Measurements from ENCODE around the gene TOR3A. TPM values are rescaled to one million over a fixed set of nuclear protein-coding genes. Genes with fewer than 3 reads are reported as not detected.
A peak's percentile ranks its signal among the peaks of the same experiment; 100 is the strongest.

TOR3A gene
- total RNA-seq, 8 experiments from 2014 or later: 9.2 to 27.9 (median 13.4) TPM

GRCh38 chr1:179048339-179049124 lies 33.3 kb upstream of the TOR3A start:
- in situ Hi-C loops (cut with MboI; ENCODE audit: low pct_unique_long_range_greater_than_20kb in 2 of 9, low sequenced_read_pairs in 9 of 9, unreplicated experiment in 9 of 9): no loop called here
- 86 to 100% (median 100%) methylated on average over 1 of the region's 1 CpG; no CpG with 5 or more reads in 1 of the 10 experiments for WGBS, 10 experiments
- Histone ChIP-seq H3K4me1 (replicated peaks in 1 of 2) (peaks cover 7 to 12% of the 10 kb centered on the region in 2 donors), H3K27ac (no peak overlapping the region), H3K4me3 (no peak overlapping the region)
- ATAC-seq (replicated peaks in 6 of 8): no peak

GRCh38 chr1:179052776-179053175 lies 29.1 kb upstream of the TOR3A start:
- 86 to 100% (median 97%) methylated on average over 1 to 2 of the region's 2 CpGs; no CpG with 5 or more reads in 1 of the 10 experiments for WGBS, 10 experiments
- no peak overlapping the region for H3K4me3 ChIP-seq
- ATAC-seq (replicated peaks in 6 of 8): no peak
- in situ Hi-C loops (cut with MboI; ENCODE audit: low pct_unique_long_range_greater_than_20kb in 2 of 9, low sequenced_read_pairs in 9 of 9, unreplicated experiment in 9 of 9): no loop called here
- H3K27ac ChIP-seq: no peak overlapping the region
- H3K4me1 ChIP-seq (replicated peaks in 1 of 2): no peaks in the 10 kb centered on the region

GRCh38 chr1:179053486-179053885 lies 28.4 kb upstream of the TOR3A start:
- ATAC-seq (replicated peaks in 6 of 8): no peak
- in situ Hi-C loops (cut with MboI; ENCODE audit: low pct_unique_long_range_greater_than_20kb in 2 of 9, low sequenced_read_pairs in 9 of 9, unreplicated experiment in 9 of 9): no loop called here
- H3K4me3 ChIP-seq: no peak overlapping the region
- no peak overlapping the region for H3K27ac ChIP-seq
- 79 to 100% (median 91%) methylated on average over 1 to 2 of the region's 2 CpGs; no CpG with 5 or more reads in 2 of the 10 experiments for WGBS, 10 experiments
- no peaks in the 10 kb centered on the region for H3K4me1 ChIP-seq (replicated peaks in 1 of 2)

GRCh38 chr1:179055937-179056336 lies 25.9 kb upstream of the TOR3A start:
- ATAC-seq (replicated peaks in 6 of 8): no peak
- in situ Hi-C loops (cut with MboI; ENCODE audit: low pct_unique_long_range_greater_than_20kb in 2 of 9, low sequenced_read_pairs in 9 of 9, unreplicated experiment in 9 of 9): no loop called here
- Histone ChIP-seq H3K4me3 (no peak overlapping the region), H3K4me1 (replicated peaks in 1 of 2) (peaks cover 0 to 5% of the 10 kb centered on the region in 2 donors), H3K27ac (no peak overlapping the region)
- WGBS, 10 experiments: 70 to 100% (median 100%) methylated on average over 2 of the region's 2 CpGs; no CpG with 5 or more reads in 2 of the 10 experiments

- 0 to 83% (median 74%) methylated on average over 1 to 3 of the region's 3 CpGs for WGBS, 10 experiments
- in situ Hi-C loops (cut with MboI; ENCODE audit: low pct_unique_long_range_greater_than_20kb in 2 of 9, low sequenced_read_pairs in 9 of 9, unreplicated experiment in 9 of 9): no loop called here
- no peak overlapping the region for H3K4me3 ChIP-seq
- ATAC-seq (replicated peaks in 6 of 8): peak in 6 of 8 experiments; percentile 32 to 87 (median 72)
- peaks cover 4 to 5% of the 10 kb centered on the region in 2 donors for H3K4me1 ChIP-seq (replicated peaks in 1 of 2)
- peak overlapping the region in 1 of 2 donors; percentile 16 for H3K27ac ChIP-seq
Observed at GRCh38 chr1:179058487-179059483, 23.1 kb upstream of the TOR3A start.

GRCh38 chr1:179061360-179062282 lies 20.2 kb upstream of the TOR3A start:
- 39 to 100% (median 96%) methylated on average over 1 to 8 of the region's 8 CpGs; no CpG with 5 or more reads in 1 of the 10 experiments for WGBS, 10 experiments

GRCh38 chr1:179066471-179066870 lies 15.4 kb upstream of the TOR3A start:
- WGBS, 10 experiments: 87 to 100% (median 94%) methylated on average over 2 to 4 of the region's 4 CpGs; no CpG with 5 or more reads in 1 of the 10 experiments
- Histone ChIP-seq H3K27ac (no peak overlapping the region), H3K4me3 (no peak overlapping the region), H3K4me1 (replicated peaks in 1 of 2) (no peaks in the 10 kb centered on the region)
- in situ Hi-C loops (cut with MboI; ENCODE audit: low pct_unique_long_range_greater_than_20kb in 2 of 9, low sequenced_read_pairs in 9 of 9, unreplicated experiment in 9 of 9): no loop called here
- no peak for ATAC-seq (replicated peaks in 6 of 8)

More at GRCh38 chr1:179061360-179062282, 20.2 kb upstream of the TOR3A start:
- H3K4me1 ChIP-seq (replicated peaks in 1 of 2): peaks cover 4 to 5% of the 10 kb centered on the region in 2 donors
- no peak overlapping the region for H3K27ac ChIP-seq
- no peak overlapping the region for H3K4me3 ChIP-seq
- in situ Hi-C loops (cut with MboI; ENCODE audit: low pct_unique_long_range_greater_than_20kb in 2 of 9, low sequenced_read_pairs in 9 of 9, unreplicated experiment in 9 of 9): no loop called here
- no peak for ATAC-seq (replicated peaks in 6 of 8)

- Histone ChIP-seq H3K27ac (no peak overlapping the region), H3K4me1 (replicated peaks in 1 of 2) (peaks cover 0 to 5% of the 10 kb centered on the region in 2 donors), H3K4me3 (no peak overlapping the region)
- in situ Hi-C loops (cut with MboI; ENCODE audit: low pct_unique_long_range_greater_than_20kb in 2 of 9, low sequenced_read_pairs in 9 of 9, unreplicated experiment in 9 of 9): loop anchor here in 6 of 9 experiments (10.0 to 25.0 kb wide), 2 partner anchors 285 to 287 kb away; partner anchors contain the start of gene AXDND1 (in 6 of the 6)
- WGBS, 10 experiments: 76 to 100% (median 92%) methylated on average over 1 to 7 of the region's 7 CpGs; no CpG with 5 or more reads in 2 of the 10 experiments
- ATAC-seq (replicated peaks in 6 of 8): no peak
Observed at GRCh38 chr1:179077396-179077795, 4.5 kb upstream of the TOR3A start.

GRCh38 chr1:179079113-179079761 lies 2.6 kb upstream of the TOR3A start:
- peak in 3 of 8 experiments; percentile 4 to 15 (median 9) for ATAC-seq (replicated peaks in 6 of 8)
- H3K27ac ChIP-seq: no peak overlapping the region
- 9 to 80% (median 56%) methylated on average over 4 to 18 of the region's 18 CpGs; no CpG with 5 or more reads in 1 of the 10 experiments for WGBS, 10 experiments
- H3K4me1 ChIP-seq (replicated peaks in 1 of 2): peaks cover 2 to 9% of the 10 kb centered on the region in 2 donors
- in situ Hi-C loops (cut with MboI; ENCODE audit: low pct_unique_long_range_greater_than_20kb in 2 of 9, low sequenced_read_pairs in 9 of 9, unreplicated experiment in 9 of 9): loop anchor here in 6 of 9 experiments (10.0 to 25.0 kb wide), 2 partner anchors 283 to 286 kb away; partner anchors contain the start of gene AXDND1 (in 6 of the 6)
- H3K4me3 ChIP-seq: no peak overlapping the region

- no peak for ATAC-seq (replicated peaks in 6 of 8)
- 17 to 100% (median 67%) methylated on average over 1 to 16 of the region's 18 CpGs for WGBS, 10 experiments
- Histone ChIP-seq H3K4me3 (peak overlapping the region; percentile 42 to 66 (median 61)), H3K27ac (no peak overlapping the region), H3K4me1 (replicated peaks in 1 of 2) (peaks cover 2 to 9% of the 10 kb centered on the region in 2 donors)
- in situ Hi-C loops (cut with MboI; ENCODE audit: low pct_unique_long_range_greater_than_20kb in 2 of 9, low sequenced_read_pairs in 9 of 9, unreplicated experiment in 9 of 9): loop anchor here in 5 of 9 experiments (25.0 kb wide), 1 partner anchor 281 kb away; the partner anchor contains the start of gene AXDND1 (in 5 of the 5)
Observed at GRCh38 chr1:179080866-179081686, 794 bp upstream of the TOR3A start.

All from motor neuron (in vitro differentiated cells).